Astrocyte (in vitro differentiated cells and primary cell): ENCODE data around the gene CHST11. TPM values are rescaled to one million over a fixed set of nuclear protein-coding genes. Genes with fewer than 3 reads are reported as not detected.

Experiments
- DNase-seq: peaks from one replicate; pipeline ENCODE4 v3.0.0-alpha.2; 2010; ENCODE audit warnings: low read depth
- FAIRE-seq: peaks from 2 replicates; lab custom pipeline; 2011; peaks lifted over from hg19 to GRCh38; lab: Jason Lieb, UNC
- H2AFZ ChIP-seq: 2 replicates; pipeline ENCODE4 v1.6.0; 2012; ENCODE audit warnings: low read depth, low read length, inconsistent platforms
- H3K27ac ChIP-seq: 2 replicates; pipeline ENCODE4 v1.5.1; 2011; ENCODE audit warnings: low read depth, low read length, inconsistent platforms
- H3K27me3 ChIP-seq: 2 replicates; pipeline ENCODE4 v1.6.0; 2011; ENCODE audit warnings: low read length, inconsistent platforms; ENCODE audit not compliant: insufficient read depth
- H3K36me3 ChIP-seq: 2 replicates; pipeline ENCODE4 v1.5.1; 2011; ENCODE audit warnings: low read length, inconsistent platforms; ENCODE audit not compliant: insufficient read depth
- H3K4me1 ChIP-seq: 2 replicates; pipeline ENCODE4 v1.5.1; 2011; ENCODE audit warnings: low read length, inconsistent platforms; ENCODE audit not compliant: insufficient read depth
- H3K4me2 ChIP-seq: 2 replicates; pipeline ENCODE4 v1.6.0; 2012; ENCODE audit warnings: low read length, inconsistent platforms
- H3K4me3 ChIP-seq: 2 replicates; pipeline ENCODE4 v1.5.1; 2011; ENCODE audit warnings: low read depth, mild to moderate bottlenecking, low read length, inconsistent platforms; ENCODE audit not compliant: insufficient read depth
- H3K79me2 ChIP-seq: 2 replicates; pipeline ENCODE4 v1.6.0; 2012; ENCODE audit warnings: mild to moderate bottlenecking, low read length, inconsistent platforms; ENCODE audit not compliant: insufficient read depth
- H3K9ac ChIP-seq: 2 replicates; pipeline ENCODE4 v1.6.0; 2012; ENCODE audit warnings: mild to moderate bottlenecking, low read length, inconsistent platforms
- H3K9me3 ChIP-seq: 2 replicates; pipeline ENCODE4 v1.5.1; 2012; ENCODE audit warnings: low read depth, mild to moderate bottlenecking, low read length, inconsistent platforms; ENCODE audit not compliant: insufficient read depth
- H4K20me1 ChIP-seq: 2 replicates; pipeline ENCODE4 v1.6.0; 2012; ENCODE audit warnings: low read length, inconsistent platforms; ENCODE audit not compliant: insufficient read depth
- H3K27ac Mint-ChIP-seq: one replicate; pipeline ENCODE4 v1.8.0; 2021; ENCODE audit warnings: mild to moderate bottlenecking, mixed read lengths; ENCODE audit not compliant: unreplicated experiment
- H3K27me3 Mint-ChIP-seq: one replicate; pipeline ENCODE4 v1.8.0; 2021; ENCODE audit warnings: low read depth, mixed read lengths; ENCODE audit not compliant: unreplicated experiment
- H3K36me3 Mint-ChIP-seq: one replicate; pipeline ENCODE4 v1.8.0; 2021; ENCODE audit warnings: low read depth, mixed read lengths; ENCODE audit not compliant: unreplicated experiment
- H3K4me1 Mint-ChIP-seq: one replicate; pipeline ENCODE4 v1.8.0; 2021; ENCODE audit warnings: low read depth, mixed read lengths; ENCODE audit not compliant: unreplicated experiment
- H3K4me3 Mint-ChIP-seq: one replicate; pipeline ENCODE4 v1.8.0; 2021; ENCODE audit warnings: mild to moderate bottlenecking, moderate library complexity, mixed read lengths; ENCODE audit not compliant: unreplicated experiment
- H3K9me3 Mint-ChIP-seq: one replicate; pipeline ENCODE4 v1.8.0; 2021; ENCODE audit warnings: mild to moderate bottlenecking, mixed read lengths; ENCODE audit not compliant: unreplicated experiment
- EZH2 ChIP-seq: IDR thresholded peaks from 2 replicates; pipeline ENCODE4 v1.6.1; 2012; ENCODE audit warnings: mild to moderate bottlenecking, low read length, inconsistent platforms; ENCODE audit not compliant: insufficient read depth
- total RNA-seq: library from RNA; stranded (reverse); gene quantifications from 2 replicates; pipeline ENCODE4 v1.2.1, GENCODE V29; 2021
- TF ChIP-seq, protein P1 (sequence below): IDR thresholded peaks from 2 replicates; pipeline ENCODE4 v1.5.1; 2011; ENCODE audit warnings: low read depth, mild to moderate bottlenecking, inconsistent platforms, low read length, moderate library complexity; ENCODE audit not compliant: insufficient read depth

The CHST11 gene
- total RNA-seq, 1 donor from 2014 or later = 30.2 TPM

DNA sequence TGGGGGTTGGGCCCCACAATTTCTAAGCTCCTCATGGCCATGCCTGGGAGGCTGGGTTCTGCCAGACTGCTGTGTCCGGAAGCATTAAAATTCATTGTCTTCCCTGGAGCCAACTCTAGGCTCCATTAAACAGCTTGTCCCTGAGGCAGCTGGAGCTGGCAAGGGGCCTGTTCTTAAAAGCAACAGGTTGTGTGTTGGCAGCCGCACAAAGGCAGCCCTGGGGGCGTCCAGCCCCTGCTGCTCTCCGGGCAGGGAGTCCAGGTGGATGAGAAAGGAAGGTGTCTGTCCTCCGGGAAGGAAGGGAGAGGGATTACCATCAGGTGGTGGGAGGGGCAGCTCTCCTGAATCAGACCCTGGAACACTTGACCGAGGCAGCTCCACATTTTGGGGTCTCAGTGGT is 98.9 kb downstream of the CHST11 start:
- no peaks in the 10 kb centered on the region for H3K27me3 Mint-ChIP-seq
- Histone ChIP-seq H3K36me3 (no peaks in the 10 kb centered on the region), H3K4me1 (no peaks in the 10 kb centered on the region), H3K9ac (no peak overlapping the region), H2AFZ (no peak overlapping the region), H3K4me3 (no peak overlapping the region), H3K79me2 (peaks cover 31% of the 10 kb centered on the region), H4K20me1 (peaks cover 85% of the 10 kb centered on the region), H3K4me2 (no peak overlapping the region), H3K9me3 (no peaks in the 10 kb centered on the region), H3K27me3 (no peaks in the 10 kb centered on the region), H3K27ac (no peak overlapping the region)
- TF ChIP-seq EZH2 = no peak
- TF ChIP-seq, protein P1, sequence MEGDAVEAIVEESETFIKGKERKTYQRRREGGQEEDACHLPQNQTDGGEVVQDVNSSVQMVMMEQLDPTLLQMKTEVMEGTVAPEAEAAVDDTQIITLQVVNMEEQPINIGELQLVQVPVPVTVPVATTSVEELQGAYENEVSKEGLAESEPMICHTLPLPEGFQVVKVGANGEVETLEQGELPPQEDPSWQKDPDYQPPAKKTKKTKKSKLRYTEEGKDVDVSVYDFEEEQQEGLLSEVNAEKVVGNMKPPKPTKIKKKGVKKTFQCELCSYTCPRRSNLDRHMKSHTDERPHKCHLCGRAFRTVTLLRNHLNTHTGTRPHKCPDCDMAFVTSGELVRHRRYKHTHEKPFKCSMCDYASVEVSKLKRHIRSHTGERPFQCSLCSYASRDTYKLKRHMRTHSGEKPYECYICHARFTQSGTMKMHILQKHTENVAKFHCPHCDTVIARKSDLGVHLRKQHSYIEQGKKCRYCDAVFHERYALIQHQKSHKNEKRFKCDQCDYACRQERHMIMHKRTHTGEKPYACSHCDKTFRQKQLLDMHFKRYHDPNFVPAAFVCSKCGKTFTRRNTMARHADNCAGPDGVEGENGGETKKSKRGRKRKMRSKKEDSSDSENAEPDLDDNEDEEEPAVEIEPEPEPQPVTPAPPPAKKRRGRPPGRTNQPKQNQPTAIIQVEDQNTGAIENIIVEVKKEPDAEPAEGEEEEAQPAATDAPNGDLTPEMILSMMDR = no peak
- FAIRE-seq = no peak
- H3K36me3 Mint-ChIP-seq = peaks cover 12% of the 10 kb centered on the region
- no peaks in the 10 kb centered on the region for H3K9me3 Mint-ChIP-seq
- H3K4me1 Mint-ChIP-seq = no peaks in the 10 kb centered on the region
- no peak overlapping the region for H3K4me3 Mint-ChIP-seq
- DNase-seq = no peak
- no peak overlapping the region for H3K27ac Mint-ChIP-seq

DNA sequence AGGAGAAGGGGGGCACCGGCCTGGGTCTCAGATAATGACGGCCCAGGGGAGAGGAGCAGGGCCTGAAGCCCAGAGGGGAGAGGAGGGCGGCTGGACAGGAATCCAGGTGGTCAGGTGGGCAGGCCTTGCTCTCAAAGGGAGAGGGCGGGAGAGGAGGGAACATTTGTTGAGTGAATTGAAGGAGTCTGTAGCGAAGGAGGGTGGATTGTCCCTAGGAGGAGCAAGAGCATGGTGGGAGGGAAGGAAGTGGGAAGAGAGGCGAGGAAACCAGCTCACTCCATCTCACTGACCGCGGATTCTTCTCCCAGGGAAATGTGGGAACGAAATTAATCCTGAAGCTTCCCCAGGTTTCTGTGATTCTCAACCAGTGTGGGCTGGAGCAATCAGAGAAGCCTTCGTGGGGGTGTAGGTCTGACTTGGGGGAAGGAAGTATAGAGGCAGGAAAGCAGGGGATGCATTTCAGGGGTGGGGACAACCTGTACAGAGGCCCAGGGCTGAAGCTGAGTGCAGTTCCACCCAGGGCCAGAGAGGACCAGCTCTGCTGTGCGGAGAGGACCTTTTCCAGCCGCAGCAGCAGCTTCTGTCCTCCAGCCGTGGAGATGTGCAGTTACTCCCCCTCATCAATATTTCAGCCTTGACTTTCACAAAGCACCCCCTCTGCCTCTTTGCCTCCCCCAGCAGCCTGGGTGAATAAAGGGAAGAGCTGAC is 100.9 kb downstream of the CHST11 start:
- H3K27ac Mint-ChIP-seq = no peak overlapping the region
- H3K4me1 Mint-ChIP-seq = no peaks in the 10 kb centered on the region
- Histone ChIP-seq H3K36me3 (no peaks in the 10 kb centered on the region), H3K27ac (no peak overlapping the region), H3K27me3 (no peaks in the 10 kb centered on the region), H3K9me3 (no peaks in the 10 kb centered on the region), H3K4me2 (no peak overlapping the region), H3K4me3 (no peak overlapping the region), H3K4me1 (no peaks in the 10 kb centered on the region), H3K79me2 (peaks cover 26% of the 10 kb centered on the region), H3K9ac (no peak overlapping the region), H2AFZ (no peak overlapping the region), H4K20me1 (peaks cover 86% of the 10 kb centered on the region)
- no peak for FAIRE-seq
- DNase-seq = no peak
- no peak overlapping the region for H3K4me3 Mint-ChIP-seq
- no peaks in the 10 kb centered on the region for H3K27me3 Mint-ChIP-seq
- TF ChIP-seq, protein P1 = no peak
- TF ChIP-seq EZH2 = no peak
- peaks cover 12% of the 10 kb centered on the region for H3K36me3 Mint-ChIP-seq
- no peaks in the 10 kb centered on the region for H3K9me3 Mint-ChIP-seq

DNA sequence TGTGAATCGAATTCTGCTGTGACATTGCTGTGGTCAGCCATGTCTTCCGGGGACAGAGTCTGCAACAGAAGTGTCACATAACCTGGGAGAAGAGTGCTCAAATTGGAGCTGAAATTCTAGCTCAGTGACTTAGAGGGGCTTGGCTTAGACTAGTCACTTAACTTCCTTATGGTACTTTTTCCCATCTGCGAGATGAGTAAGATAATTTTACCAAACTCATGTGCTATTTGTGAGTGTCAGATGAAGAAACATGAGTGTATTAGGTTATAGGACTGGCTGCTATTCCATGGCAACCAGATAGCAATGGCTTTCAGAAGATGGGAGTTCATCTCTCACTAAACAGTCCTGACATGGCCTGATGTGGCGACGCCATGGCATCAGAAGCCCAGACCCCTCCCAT is 104.1 kb downstream of the CHST11 start:
- no peak overlapping the region for H3K27ac Mint-ChIP-seq
- DNase-seq (no peak), FAIRE-seq (no peak)
- TF ChIP-seq, protein P1 = no peak
- no peak for TF ChIP-seq EZH2
- H3K27ac ChIP-seq = no peak overlapping the region
- H3K27me3 Mint-ChIP-seq = no peaks in the 10 kb centered on the region
- peaks cover 21% of the 10 kb centered on the region for H3K79me2 ChIP-seq
- H3K4me3 Mint-ChIP-seq = no peak overlapping the region
- peaks cover 66% of the 10 kb centered on the region for H4K20me1 ChIP-seq
- no peak overlapping the region for H3K9ac ChIP-seq
- no peaks in the 10 kb centered on the region for H3K36me3 ChIP-seq
- H3K36me3 Mint-ChIP-seq = peaks cover 20% of the 10 kb centered on the region
- H3K9me3 ChIP-seq = peaks cover 5% of the 10 kb centered on the region
- no peaks in the 10 kb centered on the region for H3K27me3 ChIP-seq
- peaks cover 3% of the 10 kb centered on the region for H3K4me1 ChIP-seq
- no peak overlapping the region for H3K4me3 ChIP-seq
- peaks cover 5% of the 10 kb centered on the region for H3K9me3 Mint-ChIP-seq
- H3K4me1 Mint-ChIP-seq = no peaks in the 10 kb centered on the region
- no peak overlapping the region for H3K4me2 ChIP-seq
- no peak overlapping the region for H2AFZ ChIP-seq
